Right lobe of liver (tissue), 4 donors: Measurements from ENCODE around the gene LAIR1.

Experiments
- CTCF ChIP-seq, 4 donors: fragments of 200-600 bp in 3 of 4; fragments of 450-650 bp in 1 of 4; IDR thresholded peaks; one replicate each; pipeline versions ENCODE4 v1.5.1 to v1.8.0; 2016 to 2022; ENCODE audit warnings: antibody characterized with exemption in 4 of 4, mild to moderate bottlenecking in 2 of 4
- POLR2A ChIP-seq: fragments of 450-650 bp; IDR thresholded peaks from one replicate; pipeline ENCODE4 v1.6.1; 2017; ENCODE audit warnings: antibody characterized with exemption, mild to moderate bottlenecking
- donor health status: DM: no; HTN: no; CAD: no.
- donor health status: DM: no; HTN: no; CAD: no.
- donor health status: DM: no; HTN: yes; CAD: no.

- TF ChIP-seq CTCF (IDR thresholded peaks at IDR 0.05): no peak
- no peak for TF ChIP-seq POLR2A
These were observed 39.1 kb downstream of the LAIR1 start for GRCh38 chr19:54325631-54326030.
